HG03354 (cell line): ENCODE results near the gene MOB1A.
"Not testable (repeated sequence)": the region's sequence is repeated elsewhere in the genome, so short reads cannot be mapped to it uniquely, and the experiment has no call there.

Experiments
- ATAC-seq: cut with Tn5 transposase; IDR thresholded peaks from one replicate; pipeline ENCODE4 v1.9.1; 2021; ENCODE audit warnings: mild to moderate bottlenecking; ENCODE audit not compliant: unreplicated experiment, poor library complexity, severe bottlenecking

Gene MOB1A

GRCh38 chr2:74199871-74200305, 21.2 kb upstream of the MOB1A start:
- no peak for ATAC-seq

GRCh38 chr2:74199275-74199701, 20.6 kb upstream of the MOB1A start:
- ATAC-seq = no peak

DNA sequence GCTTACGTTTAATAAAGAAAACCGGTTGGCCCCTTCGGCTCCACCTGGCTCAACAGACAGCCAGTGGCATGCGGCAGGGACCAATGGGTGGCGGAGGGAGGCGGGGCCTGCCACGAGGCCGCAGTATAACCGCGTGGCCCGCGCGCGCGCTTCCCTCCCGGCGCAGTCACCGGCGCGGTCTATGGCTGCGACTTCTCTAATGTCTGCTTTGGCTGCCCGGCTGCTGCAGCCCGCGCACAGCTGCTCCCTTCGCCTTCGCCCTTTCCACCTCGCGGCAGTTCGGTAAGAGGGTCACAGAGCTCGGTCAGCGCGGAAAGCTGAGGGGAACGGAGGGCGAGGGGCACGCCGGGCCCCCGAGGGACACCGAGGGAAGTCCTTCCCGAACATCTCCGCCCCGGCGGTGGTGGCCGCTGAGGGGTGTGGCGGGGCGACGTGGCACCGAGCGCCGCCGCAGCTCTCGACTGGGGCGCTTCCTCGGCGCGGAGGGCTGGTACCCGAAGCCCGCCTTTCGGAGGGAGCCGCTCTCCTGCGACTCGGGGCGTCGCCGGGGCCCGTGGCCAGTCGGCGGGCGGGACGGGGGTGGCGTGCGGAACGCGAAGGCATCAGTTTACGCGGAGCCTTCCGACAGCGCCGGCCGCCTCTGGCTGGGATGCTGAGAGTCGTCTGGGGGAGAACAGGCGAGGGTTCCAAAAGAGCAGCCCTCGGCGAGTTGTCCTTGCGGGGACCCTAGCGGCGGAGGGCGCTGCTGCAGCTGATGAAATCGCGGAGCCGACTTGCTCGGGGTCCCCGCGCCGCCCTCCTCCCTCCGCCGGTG, 20.0 kb upstream of the MOB1A start, which contains the start of gene MTHFD2:
Gene MTHFD2, plus strand, starts transcription at position 155 of the 814 bp plus-strand sequence. Its CDS starts 27 bp downstream, at position 182.
- ATAC-seq = peak; percentile 90

DNA sequence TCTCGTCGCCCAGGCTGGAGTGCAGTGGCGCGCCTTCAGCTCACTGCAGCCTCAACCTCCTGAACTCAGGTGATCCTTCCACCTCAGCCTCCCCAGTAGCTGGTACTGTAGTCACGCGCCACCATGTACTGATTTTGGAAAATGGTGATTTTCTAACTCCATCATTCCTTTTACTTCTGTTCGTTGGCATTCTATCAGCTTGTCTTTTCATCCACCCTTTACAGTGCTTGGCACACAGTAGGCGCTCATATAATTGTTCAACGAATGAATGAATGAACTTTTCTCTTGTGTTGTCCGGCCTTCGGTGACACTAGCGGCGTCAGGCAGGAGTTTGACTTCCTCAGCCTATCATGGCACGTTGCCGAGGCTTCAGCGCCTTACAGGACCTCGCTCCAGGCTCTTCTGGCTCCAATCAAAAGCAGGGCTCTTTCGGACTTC, 19.4 kb upstream of the MOB1A start:
- ATAC-seq = no peak

DNA sequence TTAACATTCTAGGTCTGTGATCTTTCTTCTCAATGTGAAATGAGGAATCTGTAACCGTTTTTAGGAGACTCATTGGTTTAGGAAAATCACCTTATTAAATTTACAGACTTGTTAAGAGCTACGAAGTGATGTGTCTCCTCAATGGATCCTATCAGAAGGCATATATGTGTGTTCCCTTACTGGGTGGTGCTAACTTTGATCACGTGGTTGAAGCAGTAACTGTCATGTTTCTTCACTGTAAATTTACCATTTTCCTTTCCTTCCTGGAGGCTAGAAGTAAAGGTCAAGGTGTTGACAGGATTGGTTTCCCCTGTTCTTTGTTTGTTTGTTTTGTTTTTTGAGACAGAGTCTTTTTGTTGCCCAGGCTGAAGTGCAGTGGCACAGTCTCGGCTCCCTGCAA, 18.4 kb upstream of the MOB1A start:
- ATAC-seq = no peak

GRCh38 chr2:74194799-74195198, 16.1 kb upstream of the MOB1A start:
- no peak for ATAC-seq

DNA sequence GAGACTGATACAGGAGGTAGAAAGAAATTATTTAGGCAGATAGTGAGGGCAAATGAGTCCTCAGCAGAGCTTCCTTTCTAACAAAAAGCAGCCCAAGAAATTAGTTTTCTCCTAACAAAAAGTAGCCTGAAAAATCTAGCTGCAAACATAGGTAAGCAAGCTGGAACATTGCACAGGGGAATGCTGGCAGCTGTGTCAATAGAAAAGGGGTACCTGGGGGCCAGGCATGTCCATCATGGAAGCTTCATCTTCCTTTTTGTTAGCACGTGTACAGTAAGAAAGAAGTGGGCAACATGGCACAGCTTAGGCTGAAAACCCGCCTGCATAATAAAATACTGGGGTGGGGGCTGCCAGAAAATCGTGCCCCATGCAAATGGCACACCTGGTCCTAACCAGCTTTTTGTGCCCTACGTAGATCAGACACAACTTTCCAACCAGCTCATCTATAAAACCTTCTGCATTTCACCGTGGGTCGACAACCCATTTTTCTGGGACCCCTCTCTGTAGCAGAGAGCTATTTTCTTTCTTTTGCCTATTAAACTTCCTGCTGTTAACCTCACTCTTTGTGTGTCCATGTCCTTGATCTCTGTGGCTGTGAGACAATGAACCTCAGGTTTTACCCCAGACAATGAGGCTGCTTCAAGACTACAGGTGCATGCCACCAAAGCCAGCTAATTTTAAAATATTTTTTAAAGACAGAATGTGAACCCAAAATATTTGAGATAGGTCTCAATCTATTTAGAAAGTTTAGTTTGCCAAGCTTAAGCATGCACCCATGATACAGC, 13.1 kb upstream of the MOB1A start:
- ATAC-seq = no peak

- ATAC-seq = no peak
Measured at GRCh38 chr2:74188696-74189095, 10.0 kb upstream of the MOB1A start.

GRCh38 chr2:74188018-74188601, 9.4 kb upstream of the MOB1A start:
- ATAC-seq = no peak

DNA sequence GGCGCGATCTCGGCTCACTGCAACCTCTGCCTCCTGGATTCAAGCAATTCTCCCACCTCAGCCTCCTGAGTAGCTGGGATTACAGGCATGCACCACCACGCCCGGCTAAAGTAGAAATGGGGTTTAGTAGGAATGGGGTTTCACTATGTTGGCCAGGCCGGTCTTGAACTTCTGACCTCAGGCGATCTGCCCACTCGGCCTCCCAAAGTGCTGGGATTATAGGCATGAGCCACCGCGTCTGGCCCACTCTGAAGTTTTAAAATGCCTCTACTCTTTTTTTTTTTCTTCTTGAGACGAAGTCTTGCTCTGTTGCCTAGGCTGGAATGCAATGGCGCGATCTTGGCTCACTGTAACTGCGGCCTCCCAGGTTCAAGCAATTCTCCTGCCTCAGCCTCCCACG, 8.0 kb upstream of the MOB1A start:
- ATAC-seq = not testable (repeated sequence)

DNA sequence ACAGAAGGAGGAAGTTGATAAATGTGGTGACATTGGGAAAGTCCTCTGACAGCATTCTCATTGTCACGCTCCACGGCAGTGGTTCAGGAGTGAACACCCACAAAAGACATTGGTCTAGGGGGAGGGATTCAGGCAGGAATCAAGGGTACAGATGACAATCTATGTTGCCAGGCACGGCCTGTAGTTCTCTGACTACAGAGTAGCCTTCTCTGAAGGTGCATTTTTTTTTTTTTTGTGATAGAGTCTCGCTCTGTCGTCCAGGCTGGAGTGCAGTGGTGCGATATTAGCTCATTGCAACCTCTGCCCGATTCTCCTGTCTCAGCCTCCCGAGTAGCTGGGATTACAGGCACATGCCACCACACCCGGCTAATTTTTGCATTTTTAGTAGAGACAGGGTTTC, 7.4 kb upstream of the MOB1A start:
- peak; percentile 59 for ATAC-seq

DNA sequence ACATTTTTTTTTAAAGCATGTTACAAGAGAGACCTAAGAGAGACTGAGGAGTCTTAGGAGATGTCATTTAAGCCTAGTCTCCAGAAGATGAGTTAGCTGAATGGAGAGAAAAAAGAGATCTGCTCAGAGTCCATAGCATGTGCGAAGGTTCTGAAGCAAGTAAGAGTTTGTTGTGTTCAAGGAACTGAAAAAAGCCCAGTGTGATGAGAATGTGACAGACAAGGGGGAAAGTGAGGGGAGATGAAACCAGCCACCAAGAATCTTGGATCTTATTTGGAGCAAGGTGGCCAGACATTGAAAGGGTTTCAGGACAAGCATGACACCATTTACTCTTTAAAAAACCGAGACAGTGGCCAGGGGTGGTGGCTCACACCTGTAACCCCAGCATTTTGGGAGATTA, 5.2 kb upstream of the MOB1A start:
- ATAC-seq = no peak

DNA sequence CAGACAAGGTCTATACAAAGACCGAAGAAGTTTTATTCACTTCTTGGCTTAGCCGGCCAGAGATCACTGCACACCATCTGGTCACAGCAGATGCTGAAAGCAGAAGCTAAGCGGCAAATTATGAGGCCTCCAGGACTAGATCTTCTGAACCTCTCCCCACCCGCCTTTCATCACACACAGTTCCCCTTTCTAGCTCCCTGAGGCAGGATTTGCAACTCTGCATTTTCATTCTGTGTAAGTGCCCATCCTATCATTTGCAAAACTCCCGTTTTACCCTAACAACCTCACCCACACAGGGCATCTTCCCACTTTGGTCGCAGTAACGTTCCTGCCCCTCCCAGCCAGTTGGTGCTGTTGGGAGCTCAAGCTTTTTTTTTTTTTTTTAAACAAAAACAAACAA, 3.1 kb upstream of the MOB1A start:
- ATAC-seq = peak; percentile 40

GRCh38 chr2:74179063-74179865, 585 bp upstream of the MOB1A start:
- ATAC-seq = peak; percentile 38

- ATAC-seq = no peak
Measured at GRCh38 chr2:74177696-74178095, 983 bp downstream of the MOB1A start.

DNA sequence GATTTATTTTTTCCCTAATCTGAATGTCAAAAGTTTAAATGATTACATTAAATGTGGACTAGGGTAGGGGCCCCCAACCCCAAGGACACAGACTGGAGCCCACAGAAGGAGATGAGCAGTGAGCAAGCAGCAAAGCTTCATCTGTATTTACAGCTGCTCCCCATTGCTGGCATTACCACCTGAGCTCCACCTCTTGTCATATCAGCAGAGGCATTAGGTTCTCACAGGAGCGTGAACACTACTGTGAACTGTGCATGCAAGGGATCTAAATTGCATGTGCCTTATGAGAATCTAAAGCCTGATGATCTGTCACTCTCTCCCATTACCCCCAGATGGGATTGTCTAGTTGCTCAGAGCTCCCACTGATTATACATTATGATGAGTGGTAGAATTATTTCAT, 3.8 kb downstream of the MOB1A start:
- ATAC-seq = no peak

DNA sequence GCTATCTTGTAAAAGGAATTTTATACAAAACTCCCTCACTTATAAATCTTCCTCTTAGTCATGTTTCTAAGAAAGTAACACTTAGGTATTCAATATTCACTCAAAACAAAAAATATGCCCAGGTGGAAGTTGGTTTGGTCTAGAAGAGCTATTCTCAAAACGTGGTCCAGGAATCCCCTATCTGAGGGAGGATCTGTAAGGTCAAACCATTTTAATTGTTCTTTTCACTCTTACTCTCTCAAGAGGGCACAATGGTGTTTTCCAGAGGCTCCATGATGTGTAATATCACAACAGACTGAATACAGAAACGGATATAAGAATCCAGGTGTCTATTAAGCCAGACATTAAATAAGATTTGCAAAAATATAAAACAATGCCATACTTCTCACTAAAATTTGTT, 9.9 kb downstream of the MOB1A start:
- ATAC-seq = no peak

- no peak for ATAC-seq
Measured at GRCh38 chr2:74164761-74165160, 13.9 kb downstream of the MOB1A start.

GRCh38 chr2:74162951-74163350, 15.7 kb downstream of the MOB1A start:
- no peak for ATAC-seq

GRCh38 chr2:74155830-74156229, 22.8 kb downstream of the MOB1A start:
- ATAC-seq = no peak
